K562 (cell line): ENCODE results near the gene UBASH3B. TPM values are rescaled to one million over a fixed set of nuclear protein-coding genes. Genes with fewer than 3 reads are reported as not detected.

Source experiments
- ATAC-seq: fragments of 200-7000 bp; cut with Tn5 transposase; 3 replicates; pipeline ENCODE4 v1.9.1; 2020; ENCODE audit warnings: moderate library complexity
- BruUV-seq: library from RNA; stranded (reverse); fragments of 400-500 nt; replicated peaks from 2 replicates; lab custom pipeline; 2021; lab: Mats Ljungman, UMichigan
- CTCF ChIA-PET: fragments of 300-600 bp; formaldehyde crosslinking; extraction: SDS; loops from one replicate; lab custom pipeline; 2021; ENCODE audit warnings: low intra/inter-chr PET ratio; lab: Yijun Ruan, JAX
- POLR2A ChIA-PET: fragments of 300-600, 350-650 bp; sonication (Branson Sonifier 250); formaldehyde crosslinking; extraction: SDS; loops from one replicate; lab custom pipeline; 2021; ENCODE audit warnings: antibody characterized with exemption, inconsistent platforms; lab: Yijun Ruan, JAX
- DNase-seq, 4 experiments: peaks; one replicate each; pipeline versions ENCODE4 v3.0.0 to v3.0.0-alpha.2; 2011 to 2018; ENCODE audit warnings: low spot score in 3 of 4, mixed read lengths in 3 of 4; ENCODE audit errors: extremely low read depth in 1 of 4
- FAIRE-seq: peaks from 2 replicates; lab custom pipeline; 2011; peaks lifted over from hg19 to GRCh38; lab: Jason Lieb, UNC
- H2AFZ ChIP-seq: 2 replicates; pipeline ENCODE4 v1.6.0; 2011; ENCODE audit warnings: low read depth, low read length, control low read depth, inconsistent platforms
- H3K27ac ChIP-seq: fragments of 200-600 bp; 3 replicates; pipeline ENCODE4 v1.8.0; 2011; ENCODE audit warnings: low read depth, mild to moderate bottlenecking, control low read depth, inconsistent platforms, low read length, moderate library complexity, mixed read lengths; ENCODE audit errors: extremely low read depth
- H3K27me3 ChIP-seq, 2 experiments: fragments of 300-600 bp in 1 of 2; 2 replicates in 1 of 2; 3 replicates in 1 of 2; pipeline versions ENCODE4 v1.6.0 to v1.8.0; 2011; ENCODE audit warnings: inconsistent platforms in 2 of 2, low read length in 2 of 2, mild to moderate bottlenecking in 1 of 2, mixed read lengths in 1 of 2, moderate library complexity in 1 of 2; ENCODE audit not compliant: control insufficient read depth in 2 of 2, insufficient read depth in 2 of 2
- H3K36me3 ChIP-seq: fragments of 300-600 bp; 3 replicates; pipeline ENCODE4 v1.8.0; 2011; ENCODE audit warnings: mild to moderate bottlenecking, low read length, inconsistent platforms; ENCODE audit not compliant: control insufficient read depth, insufficient read depth
- H3K4me1 ChIP-seq, 2 experiments: fragments of 200-600 bp in 1 of 2; replicated peaks in 1 of 2; 2 replicates in 1 of 2; 3 replicates in 1 of 2; pipeline versions ENCODE4 v1.5.1 to v1.8.0; 2011; ENCODE audit warnings: inconsistent platforms in 2 of 2, low read length in 2 of 2, mild to moderate bottlenecking in 1 of 2, mixed read lengths in 1 of 2, moderate library complexity in 1 of 2; ENCODE audit not compliant: control insufficient read depth in 2 of 2, insufficient read depth in 2 of 2
- H3K4me2 ChIP-seq: 2 replicates; pipeline ENCODE4 v1.6.1; 2011; ENCODE audit warnings: low read length, control low read depth, inconsistent platforms, mixed read lengths; ENCODE audit not compliant: insufficient read depth
- H3K4me3 ChIP-seq: fragments of 200-600 bp; sonication (generic), shearing (Covaris generic); 2 replicates; pipeline ENCODE4 v1.5.1; 2016; ENCODE audit warnings: control low read depth, inconsistent platforms
- H3K79me2 ChIP-seq: fragments of 200-600 bp; 3 replicates; pipeline ENCODE4 v1.8.0; 2011; ENCODE audit warnings: low read length, inconsistent platforms; ENCODE audit not compliant: control insufficient read depth, insufficient read depth
- H3K9ac ChIP-seq, 2 experiments: 2 replicates each; pipeline versions ENCODE4 v1.6.0 to v1.6.1; 2011; ENCODE audit warnings: low read depth in 2 of 2, low read length in 2 of 2, control low read depth in 1 of 2, inconsistent platforms in 1 of 2, mild to moderate bottlenecking in 1 of 2, mixed read lengths in 1 of 2; ENCODE audit not compliant: insufficient read depth in 1 of 2
- H3K9me1 ChIP-seq: one replicate; pipeline ENCODE4 v1.6.0; 2011; ENCODE audit warnings: inconsistent platforms, mild to moderate bottlenecking, low read length, moderate library complexity; ENCODE audit not compliant: control insufficient read depth, insufficient read depth
- H3K9me3 ChIP-seq: replicated peaks from 2 replicates; pipeline ENCODE4 v1.5.1; 2011; ENCODE audit warnings: low read depth, low read length, inconsistent platforms; ENCODE audit not compliant: control insufficient read depth, insufficient read depth
- H4K20me1 ChIP-seq: replicated peaks from 2 replicates; pipeline ENCODE4 v1.6.1; 2011; ENCODE audit warnings: low read length, inconsistent platforms, mixed read lengths; ENCODE audit not compliant: control insufficient read depth, insufficient read depth
- CBX2 ChIP-seq: fragments of 200-600 bp; sonication (generic); IDR thresholded peaks from one replicate; pipeline ENCODE4 v1.6.1; 2012; ENCODE audit warnings: mild to moderate bottlenecking, low read length, inconsistent platforms; ENCODE audit not compliant: insufficient read depth, poor library complexity, severe bottlenecking
- CSDE1 ChIP-seq, 2 experiments: fragments of 450-650 bp; IDR thresholded peaks; 2 replicates each; pipeline ENCODE4 v1.6.1; 2016; ENCODE audit warnings: mild to moderate bottlenecking in 1 of 2
- FIP1L1 ChIP-seq: fragments of 200-400 bp; formaldehyde crosslinking; IDR thresholded peaks from 2 replicates; pipeline ENCODE4 v1.6.1; 2018; ENCODE audit warnings: mild to moderate bottlenecking, low read depth, low read length; ENCODE audit not compliant: poor library complexity, severe bottlenecking
- NCOA1 ChIP-seq: fragments of 450-650 bp; IDR thresholded peaks from 2 replicates; pipeline ENCODE4 v1.6.1; 2016; ENCODE audit warnings: low read depth
- POLR2A ChIP-seq: fragments of 450-650 bp; conservative IDR thresholded peaks from 2 replicates; pipeline ENCODE4 v1.6.1; 2016
- RFX1 ChIP-seq: fragments of 450-650 bp; IDR thresholded peaks from 2 replicates; pipeline ENCODE4 v1.6.1; 2016; ENCODE audit warnings: mild to moderate bottlenecking, moderate library complexity
- SAP30 ChIP-seq: fragments of 200-600 bp; sonication (generic); IDR thresholded peaks from 2 replicates; pipeline ENCODE4 v1.6.1; 2012; ENCODE audit warnings: borderline replicate concordance, low read depth, mild to moderate bottlenecking, moderate library complexity, low read length, control low read depth, inconsistent platforms; ENCODE audit not compliant: insufficient read depth, poor library complexity, severe bottlenecking
- SIN3B ChIP-seq: fragments of 450-650 bp; IDR thresholded peaks from 2 replicates; pipeline ENCODE4 v1.6.1; 2017; ENCODE audit warnings: low read depth, mild to moderate bottlenecking, moderate library complexity
- TAF15 ChIP-seq: fragments of 200-400 bp; formaldehyde crosslinking; IDR thresholded peaks from 2 replicates; pipeline ENCODE4 v1.6.1; 2017; ENCODE audit warnings: mild to moderate bottlenecking, low read depth, low read length, moderate library complexity
- ZNF146 ChIP-seq: IDR thresholded peaks from one replicate; pipeline ENCODE4 v1.6.1; 2018; ENCODE audit warnings: missing compliant biosample characterization; ENCODE audit not compliant: unreplicated experiment
- ZNF584 ChIP-seq: fragments of 200-800 bp; sonication (Bioruptor generic); IDR thresholded peaks from 2 replicates; pipeline ENCODE4 v1.6.1; 2016; ENCODE audit warnings: low read depth, mild to moderate bottlenecking, missing genetic modification characterization, missing compliant biosample characterization
- WGBS: fragments of 100-300 bp; shearing (Covaris generic); methylation state at CpG from one replicate; pipeline ENCODE4 v1.1.6; 2016; ENCODE audit warnings: low coverage, mixed read lengths; ENCODE audit not compliant: insufficient coverage; ENCODE audit errors: missing lambda C conversion rate; 5-methylcytosine and 5-hydroxymethylcytosine counted together
- in situ Hi-C: fragments of 300-500 bp; cut with MboI; formaldehyde crosslinking; loops from 4 replicates; pipeline ENCODE4 v1.15.0; 2018; ENCODE audit warnings: inconsistent platforms, mixed read lengths
- intact Hi-C: fragments of 100-400 bp; cut with micrococcal nuclease; formaldehyde crosslinking; loops from 2 replicates; pipeline ENCODE4 v1.14.2; 2022
- polyA plus RNA-seq, 8 experiments: library from polyadenylated mRNA; depleted of rRNA in 4 of 8; stranded (reverse) in 5 of 8; unstranded in 3 of 8; fragments of >200 nt; fragmentation: Nextera tagmentation in 2 of 8; fragmentation: Illumina TruSeq in 1 of 8; extraction: Ambion mirVana in 2 of 8; extraction: Trizol in 1 of 8; gene quantifications; 2 replicates each; pipeline versions ENCODE4 v1.2.1 to v1.2.3, GENCODE V29; 2011 to 2014; ENCODE audit warnings: inconsistent platforms in 1 of 8, missing spikeins in 1 of 8
- total RNA-seq, 7 experiments: library from RNA; depleted of rRNA in 6 of 7; stranded (reverse); fragments of >200 nt in 6 of 7; fragmentation: Illumina TruSeq in 2 of 7; extraction: Trizol in 2 of 7; gene quantifications; 2 replicates each; pipeline versions ENCODE4 v1.2.1 to v1.2.3, GENCODE V29; 2011 to 2021; ENCODE audit warnings: low replicate concordance in 1 of 7
- TF ChIP-seq, protein P1 (sequence below), 3 experiments: fragments of 200-800 bp in 1 of 3; fragments of 250-450 bp in 1 of 3; fragments of 450-650 bp in 1 of 3; sonication (Bioruptor Pico) in 1 of 3; sonication (Bioruptor generic) in 1 of 3; formaldehyde crosslinking in 1 of 3; IDR thresholded peaks; 2 replicates each; pipeline versions ENCODE4 v1.6.1 to v1.8.0; 2016 to 2022; ENCODE audit warnings: mild to moderate bottlenecking in 2 of 3, missing genetic modification characterization in 2 of 3, missing compliant biosample characterization in 1 of 3, moderate library complexity in 1 of 3

The UBASH3B gene
- total and polyA plus RNA-seq, 9 of the 15 experiments (the other 6 are each of a cell fraction or from before 2014, with no cell fraction given), result 0.01 to 0.31 (median 0.08) TPM; not detected in 2

DNA sequence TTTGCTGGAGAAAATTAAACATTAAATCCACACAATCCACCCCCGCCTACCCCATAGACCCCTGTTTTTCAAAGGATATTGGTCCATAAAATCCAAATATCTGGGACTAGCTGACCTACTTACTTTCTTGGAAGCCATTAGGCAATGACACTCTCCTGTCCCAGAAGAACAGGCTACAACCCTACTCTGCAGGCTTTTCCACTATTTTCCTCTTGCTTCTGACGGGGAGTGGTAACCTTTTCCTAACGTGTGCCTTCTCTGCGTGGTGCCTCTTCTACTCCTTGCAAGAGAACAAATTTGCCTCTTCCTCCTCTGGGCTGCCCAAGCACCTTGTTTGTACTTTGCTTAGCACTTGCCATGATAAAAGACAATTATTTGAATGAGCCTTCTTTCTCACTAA lies 51.6 kb downstream of the UBASH3B start:
- Histone ChIP-seq H3K4me2 (no peak overlapping the region), H3K9ac (no peak overlapping the region), H3K9me1 (no peaks in the 10 kb centered on the region), H3K27me3 (peaks cover 0 to 16% of the 10 kb centered on the region in 2 experiments; a peak in 2 of 5 replicates), H3K9me3 (no peaks in the 10 kb centered on the region), H3K4me3 (no peak overlapping the region), H3K79me2 (no peaks in the 10 kb centered on the region), H3K36me3 (no peaks in the 10 kb centered on the region), H2AFZ (no peak overlapping the region), H3K27ac (no peak overlapping the region), H4K20me1 (no peaks in the 10 kb centered on the region), H3K4me1 (no peaks in the 10 kb centered on the region)
- intact Hi-C loops (no loop called here), in situ Hi-C loops (no loop called here)
- ATAC-seq (no peak), DNase-seq (no peak), FAIRE-seq (no peak)
- BruUV-seq, result no TSS peak
- 0% methylated on average over 4 of the region's 4 CpGs for WGBS
- ChIA-PET POLR2A (no interaction called here), CTCF (no interaction called here)
- TF ChIP-seq POLR2A, result no peak
- TF ChIP-seq CBX2, result no peak
- TF ChIP-seq, protein P1, sequence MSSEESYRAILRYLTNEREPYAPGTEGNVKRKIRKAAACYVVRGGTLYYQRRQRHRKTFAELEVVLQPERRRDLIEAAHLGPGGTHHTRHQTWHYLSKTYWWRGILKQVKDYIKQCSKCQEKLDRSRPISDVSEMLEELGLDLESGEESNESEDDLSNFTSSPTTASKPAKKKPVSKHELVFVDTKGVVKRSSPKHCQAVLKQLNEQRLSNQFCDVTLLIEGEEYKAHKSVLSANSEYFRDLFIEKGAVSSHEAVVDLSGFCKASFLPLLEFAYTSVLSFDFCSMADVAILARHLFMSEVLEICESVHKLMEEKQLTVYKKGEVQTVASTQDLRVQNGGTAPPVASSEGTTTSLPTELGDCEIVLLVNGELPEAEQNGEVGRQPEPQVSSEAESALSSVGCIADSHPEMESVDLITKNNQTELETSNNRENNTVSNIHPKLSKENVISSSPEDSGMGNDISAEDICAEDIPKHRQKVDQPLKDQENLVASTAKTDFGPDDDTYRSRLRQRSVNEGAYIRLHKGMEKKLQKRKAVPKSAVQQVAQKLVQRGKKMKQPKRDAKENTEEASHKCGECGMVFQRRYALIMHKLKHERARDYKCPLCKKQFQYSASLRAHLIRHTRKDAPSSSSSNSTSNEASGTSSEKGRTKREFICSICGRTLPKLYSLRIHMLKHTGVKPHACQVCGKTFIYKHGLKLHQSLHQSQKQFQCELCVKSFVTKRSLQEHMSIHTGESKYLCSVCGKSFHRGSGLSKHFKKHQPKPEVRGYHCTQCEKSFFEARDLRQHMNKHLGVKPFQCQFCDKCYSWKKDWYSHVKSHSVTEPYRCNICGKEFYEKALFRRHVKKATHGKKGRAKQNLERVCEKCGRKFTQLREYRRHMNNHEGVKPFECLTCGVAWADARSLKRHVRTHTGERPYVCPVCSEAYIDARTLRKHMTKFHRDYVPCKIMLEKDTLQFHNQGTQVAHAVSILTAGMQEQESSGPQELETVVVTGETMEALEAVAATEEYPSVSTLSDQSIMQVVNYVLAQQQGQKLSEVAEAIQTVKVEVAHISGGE (CRISPR knock-in tag; IDR thresholded peaks at IDR 0.05), result no peak
- no peak for TF ChIP-seq CSDE1 (IDR thresholded peaks at IDR 0.05)
- no peak for TF ChIP-seq ZNF584
- TF ChIP-seq SIN3B, result no peak
- TF ChIP-seq SAP30, result no peak
- TF ChIP-seq FIP1L1, result no peak
- no peak for TF ChIP-seq NCOA1
- TF ChIP-seq ZNF146 (CRISPR knock-in tag), result no peak
- no peak for TF ChIP-seq TAF15
- no peak for TF ChIP-seq RFX1
